ENCODE data around the gene PCBD2. TPM values are rescaled to one million over a fixed set of nuclear protein-coding genes. Genes with fewer than 3 reads are reported as not detected.

Gene PCBD2
- total and polyA plus RNA-seq, 2 experiments from 2014 or later: 8.7 to 16.0 TPM

- TF ChIP-seq ETS1 (IDR thresholded peaks at IDR 0.05): no peak
- no peak for TF ChIP-seq EZH2 (IDR thresholded peaks at IDR 0.05; ENCODE audit: low read depth, unreplicated experiment)
- TF ChIP-seq POLR2AphosphoS5 (IDR thresholded peaks at IDR 0.05; ENCODE audit: low read depth): no peak
- no peak for TF ChIP-seq NANOG (IDR thresholded peaks at IDR 0.05; ENCODE audit: borderline replicate concordance)
- TF ChIP-seq CREB1 (CRISPR knock-in tag; IDR thresholded peaks at IDR 0.05; ENCODE audit: low read depth): no peak
- TF ChIP-seq ZNF331 (CRISPR knock-in tag; IDR thresholded peaks at IDR 0.05; ENCODE audit: low read depth): no peak
- TF ChIP-seq, protein P1, sequence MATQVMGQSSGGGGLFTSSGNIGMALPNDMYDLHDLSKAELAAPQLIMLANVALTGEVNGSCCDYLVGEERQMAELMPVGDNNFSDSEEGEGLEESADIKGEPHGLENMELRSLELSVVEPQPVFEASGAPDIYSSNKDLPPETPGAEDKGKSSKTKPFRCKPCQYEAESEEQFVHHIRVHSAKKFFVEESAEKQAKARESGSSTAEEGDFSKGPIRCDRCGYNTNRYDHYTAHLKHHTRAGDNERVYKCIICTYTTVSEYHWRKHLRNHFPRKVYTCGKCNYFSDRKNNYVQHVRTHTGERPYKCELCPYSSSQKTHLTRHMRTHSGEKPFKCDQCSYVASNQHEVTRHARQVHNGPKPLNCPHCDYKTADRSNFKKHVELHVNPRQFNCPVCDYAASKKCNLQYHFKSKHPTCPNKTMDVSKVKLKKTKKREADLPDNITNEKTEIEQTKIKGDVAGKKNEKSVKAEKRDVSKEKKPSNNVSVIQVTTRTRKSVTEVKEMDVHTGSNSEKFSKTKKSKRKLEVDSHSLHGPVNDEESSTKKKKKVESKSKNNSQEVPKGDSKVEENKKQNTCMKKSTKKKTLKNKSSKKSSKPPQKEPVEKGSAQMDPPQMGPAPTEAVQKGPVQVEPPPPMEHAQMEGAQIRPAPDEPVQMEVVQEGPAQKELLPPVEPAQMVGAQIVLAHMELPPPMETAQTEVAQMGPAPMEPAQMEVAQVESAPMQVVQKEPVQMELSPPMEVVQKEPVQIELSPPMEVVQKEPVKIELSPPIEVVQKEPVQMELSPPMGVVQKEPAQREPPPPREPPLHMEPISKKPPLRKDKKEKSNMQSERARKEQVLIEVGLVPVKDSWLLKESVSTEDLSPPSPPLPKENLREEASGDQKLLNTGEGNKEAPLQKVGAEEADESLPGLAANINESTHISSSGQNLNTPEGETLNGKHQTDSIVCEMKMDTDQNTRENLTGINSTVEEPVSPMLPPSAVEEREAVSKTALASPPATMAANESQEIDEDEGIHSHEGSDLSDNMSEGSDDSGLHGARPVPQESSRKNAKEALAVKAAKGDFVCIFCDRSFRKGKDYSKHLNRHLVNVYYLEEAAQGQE (IDR thresholded peaks at IDR 0.05; ENCODE audit: unreplicated experiment): no peak
Observed at GRCh38 chr5:134967607-134968006, 62.7 kb downstream of the PCBD2 start, which contains the start of gene CATSPER3 (continued).

DNA sequence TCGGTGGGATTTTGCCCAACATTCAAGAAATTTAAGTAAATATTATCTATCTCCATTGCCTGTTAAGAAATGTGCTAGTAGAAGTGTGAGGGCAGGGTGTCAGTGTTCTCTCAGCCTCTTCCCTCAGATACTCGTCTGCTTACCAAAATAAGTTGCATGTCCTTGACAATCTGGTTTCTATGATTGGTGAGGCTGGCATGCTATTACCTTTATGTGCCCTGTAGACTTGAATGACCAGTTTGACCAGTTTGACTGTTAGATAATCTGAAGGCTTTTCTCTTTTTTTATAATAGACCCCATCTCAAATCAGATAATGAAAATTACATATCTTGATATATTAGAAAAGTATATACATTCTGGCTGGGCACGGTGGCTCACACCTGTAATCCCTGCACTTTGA, 63.1 kb downstream of the PCBD2 start:
- no peaks in the 10 kb centered on the region for H3K9me2 ChIP-seq (ENCODE audit: insufficient read depth)
- Mint-ChIP-seq H3K27ac (no peak overlapping the region), H3K4me3 (no peak overlapping the region), H3K36me3 (ENCODE audit: low read depth) (no peaks in the 10 kb centered on the region), H3K9me3 (no peaks in the 10 kb centered on the region), H3K4me1 (no peaks in the 10 kb centered on the region), H3K27me3 (ENCODE audit: insufficient read depth, low read depth, poor library complexity) (peaks cover 4% of the 10 kb centered on the region)
- H3K4me1 ChIP-seq (ENCODE audit: insufficient read depth): no peaks in the 10 kb centered on the region
- H3K36me3 ChIP-seq (ENCODE audit: insufficient read depth): no peaks in the 10 kb centered on the region
- 0 out of 2 replicates have a peak, but pooled peaks cover 3% of the 10 kb centered on the region for H3F3A ChIP-seq (replicated peaks; ENCODE audit: low read depth)
- no peaks in the 10 kb centered on the region for H3K27me3 ChIP-seq (ENCODE audit: insufficient read depth)
- H3K27ac ChIP-seq (ENCODE audit: low read depth): no peak overlapping the region; the same call in 1 of the 2 replicates
- no peaks in the 10 kb centered on the region for H3K79me2 ChIP-seq (replicated peaks; ENCODE audit: insufficient read depth)
- H3K4me2 ChIP-seq: no peak overlapping the region
- H2AFZ ChIP-seq: no peak overlapping the region
- DNase-seq (ENCODE audit: low spot score): no peak
- no peak overlapping the region for H3K4me3 ChIP-seq
- ATAC-seq: no peak
- no peaks in the 10 kb centered on the region; the same call in 1 of the 2 replicates for H4K20me1 ChIP-seq (replicated peaks; ENCODE audit: insufficient read depth)
- TF ChIP-seq NANOG (IDR thresholded peaks at IDR 0.05; ENCODE audit: borderline replicate concordance) (no peak), POLR2AphosphoS5 (IDR thresholded peaks at IDR 0.05; ENCODE audit: low read depth) (no peak), ZNF462 (CRISPR knock-in tag; IDR thresholded peaks at IDR 0.05) (no peak), ETS1 (IDR thresholded peaks at IDR 0.05) (no peak), JUNB (IDR thresholded peaks at IDR 0.05; ENCODE audit: unreplicated experiment) (no peak)

Measured in GM23338 (cell line).